HG03442 (cell line): Measurements from ENCODE around the gene MED13L.

ENCODE experiments used
- ATAC-seq: cut with Tn5 transposase; IDR thresholded peaks from one replicate; pipeline ENCODE4 v1.9.1; 2021; ENCODE audit warnings: mild to moderate bottlenecking, moderate library complexity; ENCODE audit not compliant: unreplicated experiment

MED13L gene

DNA sequence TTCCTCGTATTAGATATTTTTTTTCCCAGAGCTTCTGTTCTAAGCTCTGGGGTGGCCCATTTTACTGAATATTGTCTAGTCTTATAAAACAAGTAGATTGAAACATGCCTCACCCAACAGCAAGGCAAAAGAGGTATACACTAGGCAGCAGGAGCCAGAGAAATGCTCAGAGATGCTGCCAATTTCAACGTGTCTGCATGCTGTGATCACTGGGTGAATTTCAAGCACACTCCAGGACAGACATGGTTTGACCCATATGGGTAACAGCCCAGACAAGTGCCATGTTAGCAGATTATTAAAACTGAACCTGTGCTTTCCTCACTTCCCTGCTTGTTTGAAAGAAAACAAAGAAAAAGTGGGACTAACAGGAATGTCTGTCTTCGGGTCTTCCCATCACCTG lies 321.3 kb downstream of the MED13L start:
- no peak for ATAC-seq

GRCh38 chr12:115953450-115953849 lies 324.0 kb downstream of the MED13L start:
- no peak for ATAC-seq

DNA sequence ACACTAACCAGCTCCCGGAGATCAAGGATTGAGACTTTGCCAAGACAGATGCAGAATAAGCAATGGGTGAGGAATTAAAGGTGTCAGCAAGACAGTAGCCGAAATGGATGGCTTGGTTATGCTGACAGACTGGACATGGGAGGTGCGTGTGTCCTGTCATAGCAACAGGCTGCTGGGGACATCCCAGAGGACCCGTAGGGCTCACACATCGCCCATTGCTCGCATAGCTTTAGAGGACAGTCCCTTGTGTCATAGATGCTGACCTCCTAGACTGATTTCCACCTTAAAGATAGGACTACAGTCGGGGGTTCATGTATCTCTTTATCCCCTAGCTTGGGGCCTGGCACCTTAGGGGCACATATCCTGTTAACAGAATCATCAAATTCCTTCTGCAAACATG lies 324.5 kb downstream of the MED13L start:
- no peak for ATAC-seq

GRCh38 chr12:115950959-115951358 lies 326.5 kb downstream of the MED13L start:
- ATAC-seq: no peak

DNA sequence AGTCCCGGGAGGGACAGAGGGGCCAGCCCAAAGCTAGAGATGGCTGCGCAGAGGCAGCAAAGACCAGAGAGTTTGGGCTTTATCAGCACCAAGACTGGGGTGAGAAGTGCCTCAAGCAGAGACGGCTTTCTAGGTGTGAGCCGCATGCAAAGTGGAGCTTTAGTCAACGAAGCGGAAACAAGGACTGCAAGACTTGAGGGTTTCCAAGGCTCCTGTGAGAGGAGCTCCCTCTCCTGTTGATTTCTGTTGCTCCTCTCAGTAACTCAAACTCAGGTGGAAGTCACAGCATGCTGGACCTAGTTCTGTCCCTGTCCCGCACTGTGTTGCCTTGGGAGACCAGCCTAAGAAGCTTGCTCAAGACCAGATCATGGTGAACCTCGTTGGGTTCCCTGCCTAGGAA lies 327.8 kb downstream of the MED13L start:
- no peak for ATAC-seq

- no peak for ATAC-seq
These were observed 329.8 kb downstream of the MED13L start for GRCh38 chr12:115947696-115948062.

- ATAC-seq: no peak
These were observed 330.4 kb downstream of the MED13L start for GRCh38 chr12:115946867-115947695.

DNA sequence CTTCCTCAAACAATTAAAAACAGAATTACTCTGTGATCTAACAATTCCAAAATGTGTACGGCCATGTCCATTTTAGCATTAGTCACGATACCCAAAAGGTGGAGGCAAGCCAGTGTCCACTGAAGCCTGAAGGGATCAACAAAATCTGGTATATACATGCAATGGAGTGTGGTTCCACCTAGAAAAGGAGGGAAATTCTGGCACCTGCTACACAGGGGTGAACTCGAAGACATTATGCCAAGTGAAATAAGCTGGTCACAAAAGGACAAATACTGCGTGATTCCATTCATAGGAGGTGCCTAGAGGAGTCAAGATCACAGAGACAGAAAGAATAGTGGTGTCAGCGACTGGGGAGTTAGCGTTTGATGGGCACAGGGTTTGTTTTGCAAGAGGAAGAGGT lies 331.4 kb downstream of the MED13L start:
- no peak for ATAC-seq

DNA sequence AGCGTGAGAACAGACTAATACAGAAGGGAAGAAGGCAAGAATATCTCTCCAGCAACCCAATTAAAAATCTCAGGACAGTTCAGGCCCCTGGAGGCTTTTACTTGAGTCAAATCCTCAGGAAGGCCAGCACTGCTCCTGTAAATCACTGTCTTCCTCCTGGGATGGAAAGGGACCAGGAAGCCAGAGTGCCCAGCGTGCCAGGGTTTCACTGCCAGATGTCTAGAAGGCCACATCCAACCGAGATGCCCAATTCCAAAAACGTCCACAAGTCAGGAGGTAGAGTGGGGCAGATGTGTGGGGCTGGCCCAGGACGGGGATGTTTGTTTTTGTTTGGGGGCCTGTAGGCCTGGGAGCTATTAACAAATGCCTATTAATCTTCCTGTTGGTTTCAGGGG lies 332.0 kb downstream of the MED13L start:
- ATAC-seq: no peak

DNA sequence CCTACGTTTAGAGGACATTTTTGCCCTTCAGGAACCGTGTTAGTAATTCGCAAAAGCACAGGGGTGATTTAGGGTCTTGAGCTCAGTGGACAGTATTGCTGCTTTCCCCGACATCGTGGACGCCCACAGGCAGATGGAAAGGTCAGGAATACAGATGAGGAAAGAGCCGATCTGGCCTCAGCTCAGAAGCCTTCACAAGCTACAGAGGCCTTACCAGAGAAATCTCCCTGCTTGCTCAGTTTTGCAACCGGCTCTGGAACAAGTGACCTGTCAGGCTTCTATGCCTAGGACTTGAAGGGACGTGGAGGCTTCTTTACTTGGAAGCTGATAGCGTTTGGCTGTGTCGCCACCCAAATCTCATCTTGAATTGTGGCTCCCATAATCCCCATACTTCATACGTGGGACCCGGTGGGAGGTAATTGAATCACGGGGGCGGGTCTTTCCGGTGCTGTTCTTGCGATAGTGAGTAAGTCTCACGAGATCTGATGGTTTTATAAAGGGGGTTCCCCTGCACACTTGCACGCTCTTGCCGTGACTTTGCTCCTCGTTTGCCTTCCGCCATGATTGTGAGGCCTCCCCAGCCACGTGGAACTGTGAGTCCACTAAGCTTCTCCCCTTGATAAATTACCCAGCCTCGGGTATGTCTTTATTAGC lies 332.5 kb downstream of the MED13L start:
- ATAC-seq: no peak

GRCh38 chr12:115944392-115944742 lies 333.1 kb downstream of the MED13L start:
- no peak for ATAC-seq

- ATAC-seq: no peak
These were observed 333.7 kb downstream of the MED13L start for GRCh38 chr12:115943630-115944391.

DNA sequence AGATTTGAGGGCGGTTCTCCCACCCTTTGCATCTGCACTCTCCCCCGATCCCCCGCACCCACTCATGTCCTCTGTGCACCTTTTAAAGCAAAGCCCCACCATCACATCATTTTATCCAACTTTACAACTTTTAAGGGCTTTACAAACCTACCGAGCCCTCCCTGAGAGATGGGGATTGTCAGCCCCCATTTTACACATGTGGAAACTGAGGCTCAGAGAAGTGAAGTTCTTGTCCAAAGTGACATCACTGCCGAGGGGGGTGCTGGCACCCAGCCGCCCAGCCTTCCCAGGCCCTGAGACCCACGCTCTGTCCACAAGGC lies 334.2 kb downstream of the MED13L start:
- no peak for ATAC-seq

DNA sequence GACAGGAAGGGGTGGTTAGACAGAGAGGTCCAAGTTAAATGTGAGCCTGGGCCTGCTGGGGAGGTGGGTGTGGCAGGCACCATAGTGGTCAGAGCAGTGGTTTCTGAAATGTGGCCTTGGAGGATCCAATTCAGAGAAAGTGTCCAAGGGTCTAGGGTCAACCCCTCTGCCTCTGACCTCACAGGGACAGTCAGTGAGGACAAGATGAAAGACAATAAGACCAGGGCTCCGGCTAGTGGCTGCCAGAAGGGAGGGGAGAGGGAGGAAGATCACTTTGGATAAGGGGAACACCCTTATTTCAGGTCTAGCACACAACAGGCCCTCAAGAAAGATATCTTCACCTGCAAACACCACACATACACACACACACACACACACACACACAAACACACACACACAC lies 335.1 kb downstream of the MED13L start:
- no peak for ATAC-seq

- ATAC-seq: no peak
These were observed 336.1 kb downstream of the MED13L start for GRCh38 chr12:115941362-115941761.

GRCh38 chr12:115938794-115939377 lies 338.6 kb downstream of the MED13L start:
- ATAC-seq: no peak

- no peak for ATAC-seq
These were observed 340.2 kb downstream of the MED13L start for GRCh38 chr12:115936997-115937916.

DNA sequence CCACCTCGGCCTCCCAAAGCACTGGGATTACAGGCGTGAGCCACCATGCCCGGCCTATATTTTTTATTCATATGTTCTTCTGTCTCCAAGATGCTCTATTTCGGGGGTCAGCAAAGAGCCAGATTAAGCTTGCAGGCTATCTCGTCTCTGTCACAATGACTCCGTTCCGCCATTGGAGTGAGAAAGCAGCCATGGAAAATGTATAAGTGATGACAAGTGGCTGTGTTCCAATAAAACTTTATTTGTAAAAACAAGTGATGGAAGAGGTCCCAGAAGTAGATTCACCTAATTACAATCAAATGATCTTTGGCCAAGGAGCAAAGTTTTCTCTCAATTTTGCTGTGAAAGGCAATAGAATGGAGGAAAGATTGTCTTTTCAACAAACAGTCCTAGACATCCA lies 342.6 kb downstream of the MED13L start:
- ATAC-seq: no peak

GRCh38 chr12:115934046-115934445 lies 343.4 kb downstream of the MED13L start:
- no peak for ATAC-seq

DNA sequence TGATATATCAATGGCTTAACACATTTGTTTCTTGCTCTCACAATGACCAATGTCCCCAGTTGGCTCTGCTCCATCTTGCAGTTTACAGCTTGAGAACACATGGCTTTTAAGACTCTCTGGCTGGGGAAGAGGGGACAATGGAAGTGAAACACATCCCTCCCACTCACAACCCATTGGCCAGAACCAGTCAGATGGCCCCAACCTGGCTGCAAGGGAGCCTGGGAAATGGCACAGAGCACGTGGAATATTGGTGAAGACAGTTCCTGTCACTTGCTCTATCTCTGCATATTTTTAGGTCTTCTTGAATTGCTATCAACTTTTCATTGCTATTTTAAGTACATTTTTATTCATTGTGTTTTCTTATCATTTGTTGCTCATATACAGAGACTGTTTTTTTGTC lies 345.4 kb downstream of the MED13L start:
- ATAC-seq: no peak

DNA sequence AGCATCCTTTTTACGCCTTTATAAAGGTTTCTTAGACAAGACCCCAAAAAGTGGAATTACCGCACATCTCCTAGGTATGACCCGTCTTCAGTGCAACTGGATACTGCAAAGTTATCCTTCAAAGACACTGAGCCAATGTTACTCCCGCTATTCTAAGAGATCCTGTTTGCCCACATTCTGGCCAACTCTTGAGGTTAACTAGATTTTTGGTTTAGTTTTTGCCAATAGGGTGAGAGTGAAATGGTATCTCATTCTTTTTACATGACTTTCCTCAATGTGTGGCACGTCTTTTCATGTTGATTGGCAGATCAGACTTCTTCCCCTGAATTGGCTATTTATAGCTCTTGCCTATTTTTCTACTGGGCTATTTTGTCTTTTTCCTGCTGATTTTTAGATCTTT lies 347.2 kb downstream of the MED13L start:
- ATAC-seq: no peak
